Stimulated activated CD4-positive, alpha-beta T cell treated with anti-CD3 and anti-CD28 coated beads, Interleukin-12 subunit alpha, Interleukin-12 subunit beta, amount 100 ng/mL, for 4 hours (primary cell): ENCODE results near the gene DENND2A.

Source experiments
- DNase-seq: peaks from one replicate; pipeline ENCODE4 v3.0.0-alpha.2; 2020

DENND2A gene

GRCh38 chr7:140495514-140496097 is 145.0 kb downstream of the DENND2A start:
- no peak for DNase-seq

DNA sequence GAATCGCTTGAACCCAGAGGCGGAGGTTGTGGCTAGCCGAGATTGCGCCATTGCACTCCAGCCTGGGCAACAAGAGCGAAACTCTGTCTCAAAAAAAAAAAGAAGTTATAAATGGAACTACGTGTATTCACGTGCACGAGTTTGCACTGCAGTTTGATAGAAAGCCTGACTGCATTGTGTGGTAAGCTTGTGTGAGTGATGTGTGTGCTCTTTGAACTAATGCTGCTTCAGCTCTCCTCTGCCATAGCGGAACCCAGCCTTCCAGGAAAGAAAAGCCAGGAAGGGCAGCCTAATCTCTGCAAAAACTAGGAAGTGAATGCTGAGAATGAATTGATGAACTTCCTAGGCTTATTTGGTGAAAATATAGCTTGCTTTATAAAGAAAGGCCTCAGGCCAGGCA is 145.7 kb downstream of the DENND2A start:
- no peak for DNase-seq

DNA sequence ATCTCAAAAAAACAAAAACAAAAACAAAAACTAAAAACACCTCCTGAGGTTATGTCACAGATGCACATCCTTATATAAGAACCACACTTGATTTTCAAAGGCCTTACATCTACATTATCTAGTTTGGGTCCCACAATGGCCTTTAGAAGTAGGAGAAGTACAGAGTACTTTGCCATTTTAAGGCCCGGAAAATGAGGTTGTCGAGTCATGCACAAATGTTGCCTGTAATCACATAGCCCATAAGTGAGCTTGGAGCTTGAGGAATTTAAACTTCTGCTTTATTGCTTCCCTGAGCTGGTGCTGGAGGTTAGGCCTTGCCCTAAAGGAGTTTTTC is 151.6 kb downstream of the DENND2A start:
- DNase-seq = no peak

DNA sequence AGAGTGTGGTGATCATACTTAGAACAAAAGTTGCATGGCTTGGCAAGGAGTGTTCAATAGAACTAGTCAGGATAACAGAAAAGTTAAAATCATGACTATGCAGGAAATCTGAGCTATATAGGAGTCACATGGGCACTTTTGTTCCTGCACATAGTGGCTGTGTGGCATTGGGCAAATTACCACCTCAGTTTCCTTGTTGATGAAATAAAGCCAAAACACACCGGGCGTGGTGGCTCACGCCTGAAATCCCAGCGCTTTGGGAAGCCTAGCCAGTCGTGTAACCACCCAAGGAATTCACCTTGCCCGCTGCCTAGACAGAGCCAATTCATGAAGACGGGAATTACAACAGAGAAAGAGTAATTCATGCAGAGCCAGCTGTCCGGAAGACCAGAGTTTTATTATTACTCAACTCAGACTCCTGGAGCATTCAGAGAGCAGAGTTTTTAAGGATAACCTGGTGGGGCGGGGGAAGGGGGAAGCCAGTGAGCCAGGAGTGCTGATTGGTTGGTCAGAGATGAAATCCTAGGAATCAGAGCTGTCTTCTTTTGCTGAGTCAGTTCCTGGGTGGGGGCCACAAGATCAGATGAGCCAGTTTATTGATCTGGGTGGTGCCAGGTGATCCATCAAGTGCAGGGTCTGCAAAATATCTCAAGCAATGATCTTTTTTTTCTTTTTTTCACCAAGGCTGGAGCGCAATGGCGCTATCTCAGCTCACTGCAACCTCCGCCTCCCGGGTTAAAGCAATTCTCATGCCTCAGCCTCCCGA is 154.9 kb downstream of the DENND2A start:
- DNase-seq = no peak

DNA sequence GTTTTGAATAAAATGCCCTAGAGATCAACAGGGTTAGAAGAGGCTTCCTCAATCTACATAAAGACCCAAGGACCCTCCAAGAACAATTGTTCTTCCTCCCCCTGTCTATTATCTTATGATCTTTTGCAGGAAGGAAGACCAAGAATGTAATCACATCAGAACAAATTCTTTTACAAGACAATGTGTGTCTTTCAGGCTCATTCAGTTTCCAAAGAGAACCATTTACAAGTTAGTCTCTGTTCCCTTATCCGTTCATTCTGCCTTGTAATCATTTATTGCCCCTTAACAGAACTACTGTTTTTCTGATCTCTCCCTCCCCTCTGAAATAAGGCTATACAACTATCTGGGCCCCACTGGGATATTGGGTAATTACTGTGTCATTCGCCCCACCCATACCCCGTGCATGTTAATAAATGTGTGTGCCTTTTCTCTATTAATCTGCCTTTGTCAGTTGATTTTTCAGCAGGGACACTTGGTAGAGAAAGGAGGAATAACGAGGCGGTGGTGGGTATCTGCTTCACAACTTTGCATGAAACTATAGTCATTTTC is 155.6 kb downstream of the DENND2A start:
- no peak for DNase-seq

GRCh38 chr7:140484479-140484878 is 156.1 kb downstream of the DENND2A start:
- DNase-seq = no peak

DNA sequence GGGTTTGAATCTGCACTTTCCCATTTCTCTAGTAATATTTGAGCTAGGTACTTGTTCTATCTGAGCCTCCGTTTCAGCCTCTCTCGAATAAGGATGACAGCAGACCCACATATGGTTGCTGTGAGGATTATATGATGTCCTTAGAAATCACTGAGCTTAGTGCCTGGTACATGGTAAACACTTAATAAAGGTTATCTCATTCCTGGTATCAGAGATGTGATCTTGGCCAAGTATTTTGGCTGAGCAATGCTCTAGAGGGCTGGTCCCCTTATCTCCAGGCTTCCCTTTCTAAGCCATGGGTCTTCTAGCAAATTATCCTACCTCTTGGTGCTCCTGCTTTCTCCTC is 160.9 kb downstream of the DENND2A start:
- no peak for DNase-seq

GRCh38 chr7:140479062-140479738 is 161.4 kb downstream of the DENND2A start, which contains the start of gene MKRN1:
Gene MKRN1 (minus strand): TSS chr7:140479505. CDS start chr7:140479344, 161 bp downstream.
- DNase-seq = peak; percentile 93

DNA sequence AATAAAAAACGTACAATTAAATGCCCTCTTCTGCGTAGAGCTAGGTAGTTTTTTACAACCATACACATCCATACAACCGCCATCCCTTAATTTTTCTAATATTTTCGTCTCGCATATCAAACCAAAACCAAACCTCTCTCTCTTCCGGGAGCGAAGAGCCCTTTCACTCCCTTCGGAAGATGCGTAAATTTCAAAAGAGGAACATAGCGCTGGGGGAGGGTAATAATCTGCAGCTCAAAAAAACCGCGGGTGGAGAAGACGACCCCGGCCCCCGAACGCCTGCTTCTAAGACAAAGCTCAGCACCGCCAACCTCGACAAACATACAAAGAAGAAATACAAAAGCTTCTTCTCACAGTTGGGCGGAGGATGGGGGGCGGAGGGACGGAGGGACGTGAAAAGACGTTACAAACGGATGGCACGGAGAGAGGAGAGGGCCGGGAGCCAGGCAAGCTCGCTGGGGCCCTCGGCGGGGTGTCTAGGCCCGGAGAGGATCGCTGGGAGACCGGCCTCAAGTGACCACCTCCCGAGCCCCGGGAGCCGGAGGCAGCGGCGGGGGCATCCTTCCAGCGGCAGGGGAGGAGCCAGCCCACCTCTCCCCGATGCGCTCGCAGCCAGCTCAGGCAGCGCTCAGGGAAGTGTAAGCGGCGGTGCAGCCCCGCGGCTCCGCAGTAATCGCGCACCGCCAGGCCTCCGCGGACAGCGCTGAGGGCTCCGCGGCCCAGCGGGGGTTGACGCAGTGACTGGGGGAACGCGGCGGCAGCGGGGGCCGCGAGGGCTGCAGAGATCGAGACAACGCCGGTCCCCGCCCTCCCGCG is 162.2 kb downstream of the DENND2A start:
- DNase-seq = peak; percentile 25

- no peak for DNase-seq
Measured at GRCh38 chr7:140476698-140477261, 163.8 kb downstream of the DENND2A start.

- DNase-seq = peak; percentile 22
Measured at GRCh38 chr7:140475747-140476333, 164.8 kb downstream of the DENND2A start.
